Measurements from ENCODE around the gene TSFM. TPM values are rescaled to one million over a fixed set of nuclear protein-coding genes. Genes with fewer than 3 reads are reported as not detected.

The TSFM gene
- total and polyA plus RNA-seq, 9 of the 15 experiments (the other 6 are each of a cell fraction or from before 2014, with no cell fraction given) = 44.6 to 198 (median 60.2) TPM

DNA sequence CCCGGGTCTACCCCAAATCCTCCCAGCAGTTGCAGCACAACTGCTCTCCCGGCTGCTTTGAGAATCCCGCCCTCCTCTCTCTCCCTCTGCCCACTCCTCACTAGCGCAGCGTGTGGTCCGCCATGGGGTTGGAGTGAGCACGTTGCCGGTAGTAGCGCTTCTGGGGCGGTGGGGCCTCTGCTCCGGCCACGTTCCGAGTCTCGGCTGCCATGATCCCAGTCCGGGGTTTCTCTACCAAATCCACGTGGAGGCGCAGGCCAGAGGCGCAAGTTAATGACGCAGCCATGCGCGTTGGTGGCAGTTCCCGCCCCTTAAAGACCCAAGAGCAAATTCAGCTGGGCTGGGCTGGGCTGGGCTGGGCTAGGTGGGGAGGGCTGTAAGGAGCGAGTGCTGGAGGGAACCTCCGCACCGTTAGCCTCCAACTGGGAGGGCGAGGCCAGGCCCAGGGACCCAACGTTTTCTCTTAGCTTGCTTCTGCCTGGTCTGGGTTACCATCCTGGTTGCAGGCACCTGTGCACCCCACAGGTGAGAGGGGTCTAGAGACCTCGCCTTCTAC lies 10.6 kb upstream of the TSFM start, which contains the start of gene METTL1 (continued):
- TF ChIP-seq RBBP5 (IDR thresholded peaks at IDR 0.05; ENCODE audit: borderline replicate concordance, insufficient read depth, low read length, poor library complexity, severe bottlenecking) = peak; percentile 80
- TF ChIP-seq, protein P1, sequence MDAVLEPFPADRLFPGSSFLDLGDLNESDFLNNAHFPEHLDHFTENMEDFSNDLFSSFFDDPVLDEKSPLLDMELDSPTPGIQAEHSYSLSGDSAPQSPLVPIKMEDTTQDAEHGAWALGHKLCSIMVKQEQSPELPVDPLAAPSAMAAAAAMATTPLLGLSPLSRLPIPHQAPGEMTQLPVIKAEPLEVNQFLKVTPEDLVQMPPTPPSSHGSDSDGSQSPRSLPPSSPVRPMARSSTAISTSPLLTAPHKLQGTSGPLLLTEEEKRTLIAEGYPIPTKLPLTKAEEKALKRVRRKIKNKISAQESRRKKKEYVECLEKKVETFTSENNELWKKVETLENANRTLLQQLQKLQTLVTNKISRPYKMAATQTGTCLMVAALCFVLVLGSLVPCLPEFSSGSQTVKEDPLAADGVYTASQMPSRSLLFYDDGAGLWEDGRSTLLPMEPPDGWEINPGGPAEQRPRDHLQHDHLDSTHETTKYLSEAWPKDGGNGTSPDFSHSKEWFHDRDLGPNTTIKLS (IDR thresholded peaks at IDR 0.05; ENCODE audit: borderline replicate concordance, low read depth) = peak; percentile 99
- TF ChIP-seq CBFA2T3 (IDR thresholded peaks at IDR 0.05) = no peak
- TF ChIP-seq, protein P2, sequence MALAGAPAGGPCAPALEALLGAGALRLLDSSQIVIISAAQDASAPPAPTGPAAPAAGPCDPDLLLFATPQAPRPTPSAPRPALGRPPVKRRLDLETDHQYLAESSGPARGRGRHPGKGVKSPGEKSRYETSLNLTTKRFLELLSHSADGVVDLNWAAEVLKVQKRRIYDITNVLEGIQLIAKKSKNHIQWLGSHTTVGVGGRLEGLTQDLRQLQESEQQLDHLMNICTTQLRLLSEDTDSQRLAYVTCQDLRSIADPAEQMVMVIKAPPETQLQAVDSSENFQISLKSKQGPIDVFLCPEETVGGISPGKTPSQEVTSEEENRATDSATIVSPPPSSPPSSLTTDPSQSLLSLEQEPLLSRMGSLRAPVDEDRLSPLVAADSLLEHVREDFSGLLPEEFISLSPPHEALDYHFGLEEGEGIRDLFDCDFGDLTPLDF (CRISPR knock-in tag; IDR thresholded peaks at IDR 0.05) = peak; percentile 96
- peak; percentile 32; the same call in 1 of the 2 replicates for TF ChIP-seq ZKSCAN1 (IDR thresholded peaks at IDR 0.05; ENCODE audit: low read depth, low read length)
- TF ChIP-seq SRSF7 (optimal IDR thresholded peaks at IDR 0.05; ENCODE audit: low read depth, low read length) = no peak
- TF ChIP-seq SLC30A9 (CRISPR knock-in tag; IDR thresholded peaks at IDR 0.05) = no peak
- TF ChIP-seq FOS (IDR thresholded peaks at IDR 0.05; ENCODE audit: extremely low read depth, insufficient read length) = no peak
- TF ChIP-seq TCF3 (CRISPR knock-in tag; IDR thresholded peaks at IDR 0.05) = no peak
- peak; percentile 99 for TF ChIP-seq CXXC5 (CRISPR knock-in tag; IDR thresholded peaks at IDR 0.05)
- TF ChIP-seq, protein P3, sequence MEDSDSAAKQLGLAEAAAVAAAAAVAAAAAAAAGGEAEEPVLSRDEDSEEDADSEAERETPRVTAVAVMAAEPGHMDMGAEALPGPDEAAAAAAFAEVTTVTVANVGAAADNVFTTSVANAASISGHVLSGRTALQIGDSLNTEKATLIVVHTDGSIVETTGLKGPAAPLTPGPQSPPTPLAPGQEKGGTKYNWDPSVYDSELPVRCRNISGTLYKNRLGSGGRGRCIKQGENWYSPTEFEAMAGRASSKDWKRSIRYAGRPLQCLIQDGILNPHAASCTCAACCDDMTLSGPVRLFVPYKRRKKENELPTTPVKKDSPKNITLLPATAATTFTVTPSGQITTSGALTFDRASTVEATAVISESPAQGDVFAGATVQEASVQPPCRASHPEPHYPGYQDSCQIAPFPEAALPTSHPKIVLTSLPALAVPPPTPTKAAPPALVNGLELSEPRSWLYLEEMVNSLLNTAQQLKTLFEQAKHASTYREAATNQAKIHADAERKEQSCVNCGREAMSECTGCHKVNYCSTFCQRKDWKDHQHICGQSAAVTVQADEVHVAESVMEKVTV (CRISPR knock-in tag; IDR thresholded peaks at IDR 0.05) = no peak
- no peak for TF ChIP-seq HDGF (IDR thresholded peaks at IDR 0.05)
- no peak for TF ChIP-seq XRCC4 (IDR thresholded peaks at IDR 0.05; ENCODE audit: extremely low read depth, insufficient read depth, insufficient read length)
- TF ChIP-seq, protein P4, sequence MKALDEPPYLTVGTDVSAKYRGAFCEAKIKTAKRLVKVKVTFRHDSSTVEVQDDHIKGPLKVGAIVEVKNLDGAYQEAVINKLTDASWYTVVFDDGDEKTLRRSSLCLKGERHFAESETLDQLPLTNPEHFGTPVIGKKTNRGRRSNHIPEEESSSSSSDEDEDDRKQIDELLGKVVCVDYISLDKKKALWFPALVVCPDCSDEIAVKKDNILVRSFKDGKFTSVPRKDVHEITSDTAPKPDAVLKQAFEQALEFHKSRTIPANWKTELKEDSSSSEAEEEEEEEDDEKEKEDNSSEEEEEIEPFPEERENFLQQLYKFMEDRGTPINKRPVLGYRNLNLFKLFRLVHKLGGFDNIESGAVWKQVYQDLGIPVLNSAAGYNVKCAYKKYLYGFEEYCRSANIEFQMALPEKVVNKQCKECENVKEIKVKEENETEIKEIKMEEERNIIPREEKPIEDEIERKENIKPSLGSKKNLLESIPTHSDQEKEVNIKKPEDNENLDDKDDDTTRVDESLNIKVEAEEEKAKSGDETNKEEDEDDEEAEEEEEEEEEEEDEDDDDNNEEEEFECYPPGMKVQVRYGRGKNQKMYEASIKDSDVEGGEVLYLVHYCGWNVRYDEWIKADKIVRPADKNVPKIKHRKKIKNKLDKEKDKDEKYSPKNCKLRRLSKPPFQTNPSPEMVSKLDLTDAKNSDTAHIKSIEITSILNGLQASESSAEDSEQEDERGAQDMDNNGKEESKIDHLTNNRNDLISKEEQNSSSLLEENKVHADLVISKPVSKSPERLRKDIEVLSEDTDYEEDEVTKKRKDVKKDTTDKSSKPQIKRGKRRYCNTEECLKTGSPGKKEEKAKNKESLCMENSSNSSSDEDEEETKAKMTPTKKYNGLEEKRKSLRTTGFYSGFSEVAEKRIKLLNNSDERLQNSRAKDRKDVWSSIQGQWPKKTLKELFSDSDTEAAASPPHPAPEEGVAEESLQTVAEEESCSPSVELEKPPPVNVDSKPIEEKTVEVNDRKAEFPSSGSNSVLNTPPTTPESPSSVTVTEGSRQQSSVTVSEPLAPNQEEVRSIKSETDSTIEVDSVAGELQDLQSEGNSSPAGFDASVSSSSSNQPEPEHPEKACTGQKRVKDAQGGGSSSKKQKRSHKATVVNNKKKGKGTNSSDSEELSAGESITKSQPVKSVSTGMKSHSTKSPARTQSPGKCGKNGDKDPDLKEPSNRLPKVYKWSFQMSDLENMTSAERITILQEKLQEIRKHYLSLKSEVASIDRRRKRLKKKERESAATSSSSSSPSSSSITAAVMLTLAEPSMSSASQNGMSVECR (CRISPR knock-in tag; IDR thresholded peaks at IDR 0.05) = peak; percentile 100
- TF ChIP-seq JUNB (CRISPR knock-in tag; conservative IDR thresholded peaks at IDR 0.05) = no peak
- TF ChIP-seq, protein P5, sequence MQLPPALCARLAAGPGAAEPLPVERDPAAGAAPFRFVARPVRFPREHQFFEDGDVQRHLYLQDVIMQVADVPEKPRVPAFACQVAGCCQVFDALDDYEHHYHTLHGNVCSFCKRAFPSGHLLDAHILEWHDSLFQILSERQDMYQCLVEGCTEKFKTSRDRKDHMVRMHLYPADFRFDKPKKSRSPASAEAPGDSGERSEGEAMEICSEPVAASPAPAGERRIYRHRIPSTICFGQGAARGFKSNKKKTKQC (CRISPR knock-in tag; IDR thresholded peaks at IDR 0.05) = peak; percentile 93; the same call in 1 of the 2 replicates

All from K562 (cell line).